ENCODE results near the gene ADAMTS5.

- no peak for TF ChIP-seq CTCF (IDR thresholded peaks at IDR 0.05)
- TF ChIP-seq POLR2A (IDR thresholded peaks at IDR 0.05) = no peak
Measured at GRCh38 chr21:26877018-26877417, 89.9 kb downstream of the ADAMTS5 start.
